ENCODE data around the gene IDH3A.

Gene IDH3A

GRCh38 chr15:78178064-78178463 is 28.9 kb downstream of the IDH3A start:
- H3K36me3 ChIP-seq = no peaks in the 10 kb centered on the region
- H3K9me3 ChIP-seq = no peaks in the 10 kb centered on the region
- no peaks in the 10 kb centered on the region for H3K4me1 ChIP-seq
- no peaks in the 10 kb centered on the region for H3K27me3 ChIP-seq
- no peak overlapping the region for H3K4me3 ChIP-seq (ENCODE audit: low read depth, low read length)
- DNase-seq = no peak
- no peak for TF ChIP-seq CTCF (IDR thresholded peaks at IDR 0.05; ENCODE audit: low read depth, low read length)

GRCh38 chr15:78179286-78179840 is 30.2 kb downstream of the IDH3A start:
- Histone ChIP-seq H3K4me1 (no peaks in the 10 kb centered on the region), H3K27me3 (no peaks in the 10 kb centered on the region), H3K4me3 (ENCODE audit: low read depth, low read length) (no peak overlapping the region), H3K36me3 (no peaks in the 10 kb centered on the region), H3K9me3 (no peaks in the 10 kb centered on the region)
- no peak for DNase-seq
- TF ChIP-seq CTCF (IDR thresholded peaks at IDR 0.05; ENCODE audit: low read depth, low read length) = no peak

- H3K27me3 ChIP-seq = no peaks in the 10 kb centered on the region
- no peaks in the 10 kb centered on the region for H3K4me1 ChIP-seq
- no peaks in the 10 kb centered on the region for H3K36me3 ChIP-seq
- H3K9me3 ChIP-seq = no peaks in the 10 kb centered on the region
- no peak for TF ChIP-seq CTCF (IDR thresholded peaks at IDR 0.05; ENCODE audit: low read depth, low read length)
- no peak overlapping the region for H3K4me3 ChIP-seq (ENCODE audit: low read depth, low read length)
- no peak for DNase-seq
Observed at GRCh38 chr15:78179906-78180305, 30.7 kb downstream of the IDH3A start.

- no peaks in the 10 kb centered on the region for H3K9me3 ChIP-seq
- no peak overlapping the region for H3K4me3 ChIP-seq (ENCODE audit: low read depth, low read length)
- no peaks in the 10 kb centered on the region for H3K27me3 ChIP-seq
- no peaks in the 10 kb centered on the region for H3K4me1 ChIP-seq
- DNase-seq = no peak
- H3K36me3 ChIP-seq = no peaks in the 10 kb centered on the region
- TF ChIP-seq CTCF (IDR thresholded peaks at IDR 0.05; ENCODE audit: low read depth, low read length) = no peak
Observed at GRCh38 chr15:78182336-78182700, 33.2 kb downstream of the IDH3A start.

GRCh38 chr15:78182821-78183220 is 33.7 kb downstream of the IDH3A start:
- Histone ChIP-seq H3K36me3 (no peaks in the 10 kb centered on the region), H3K9me3 (no peaks in the 10 kb centered on the region), H3K27me3 (no peaks in the 10 kb centered on the region), H3K4me3 (ENCODE audit: low read depth, low read length) (no peak overlapping the region), H3K4me1 (no peaks in the 10 kb centered on the region)
- DNase-seq = no peak
- TF ChIP-seq CTCF (IDR thresholded peaks at IDR 0.05; ENCODE audit: low read depth, low read length) = no peak

GRCh38 chr15:78192826-78193594 is 43.8 kb downstream of the IDH3A start:
- Histone ChIP-seq H3K4me1 (no peaks in the 10 kb centered on the region), H3K27me3 (no peaks in the 10 kb centered on the region), H3K4me3 (ENCODE audit: low read depth, low read length) (no peak overlapping the region), H3K36me3 (no peaks in the 10 kb centered on the region), H3K9me3 (no peaks in the 10 kb centered on the region; the same call in 1 of the 2 replicates)
- DNase-seq = no peak
- TF ChIP-seq CTCF (IDR thresholded peaks at IDR 0.05; ENCODE audit: low read depth, low read length) = no peak
